HepG2 (cell line): Measurements from ENCODE around the gene CTSW. TPM values are rescaled to one million over a fixed set of nuclear protein-coding genes. Genes with fewer than 3 reads are reported as not detected.

Experiments used
- ARNT2 ChIP-seq: sonication (generic); formaldehyde crosslinking; IDR thresholded peaks from 2 replicates; pipeline ENCODE4 v1.8.0; 2022; ENCODE audit warnings: mild to moderate bottlenecking, low read depth, missing genetic modification reagents, moderate library complexity
- ATRX ChIP-seq: sonication (generic); formaldehyde crosslinking; IDR thresholded peaks from 2 replicates; pipeline ENCODE4 v1.4.0; 2020; ENCODE audit warnings: missing genetic modification reagents, borderline replicate concordance
- BORCS8-MEF2B ChIP-seq: sonication (generic); formaldehyde crosslinking; IDR thresholded peaks from 2 replicates; pipeline ENCODE4 v1.8.0; 2022; ENCODE audit warnings: mild to moderate bottlenecking, missing genetic modification reagents
- ELK4 ChIP-seq: sonication (generic); formaldehyde crosslinking; IDR thresholded peaks from 2 replicates; pipeline ENCODE4 v1.9.0; 2021; ENCODE audit warnings: missing genetic modification reagents, borderline replicate concordance
- FOXK2 ChIP-seq: fragments of 450-650 bp; IDR thresholded peaks from 2 replicates; pipeline ENCODE4 v1.6.1; 2016
- KLF13 ChIP-seq: sonication (generic); formaldehyde crosslinking; IDR thresholded peaks from 2 replicates; pipeline ENCODE4 v1.4.0; 2020; ENCODE audit warnings: mild to moderate bottlenecking, missing genetic modification reagents
- NFYC ChIP-seq: IDR thresholded peaks from 2 replicates; pipeline ENCODE4 v1.6.1; 2016; ENCODE audit warnings: missing genetic modification reagents, missing compliant biosample characterization
- PAF1 ChIP-seq: IDR thresholded peaks from 2 replicates; pipeline ENCODE4 v1.6.1; 2016; ENCODE audit warnings: missing genetic modification reagents, missing compliant biosample characterization
- PATZ1 ChIP-seq: sonication (generic); formaldehyde crosslinking; IDR thresholded peaks from 2 replicates; pipeline ENCODE4 v1.4.0; 2020; ENCODE audit warnings: missing genetic modification reagents
- REXO4 ChIP-seq: sonication (generic); formaldehyde crosslinking; IDR thresholded peaks from 2 replicates; pipeline ENCODE4 v1.8.0; 2022; ENCODE audit warnings: missing genetic modification reagents, mild to moderate bottlenecking, borderline replicate concordance
- RFX3 ChIP-seq: IDR thresholded peaks from 2 replicates; pipeline ENCODE4 v1.6.1; 2016; ENCODE audit warnings: missing biosample characterization, missing genetic modification reagents
- SIX1 ChIP-seq: sonication (generic); formaldehyde crosslinking; IDR thresholded peaks from 2 replicates; pipeline ENCODE4 v1.4.0; 2020; ENCODE audit warnings: missing genetic modification reagents, borderline replicate concordance
- SP5 ChIP-seq: IDR thresholded peaks from 2 replicates; pipeline ENCODE4 v1.6.1; 2016; ENCODE audit warnings: low read depth, borderline replicate concordance
- SRF ChIP-seq: IDR thresholded peaks from 2 replicates; pipeline ENCODE4 v1.6.1; 2011; ENCODE audit warnings: mild to moderate bottlenecking, low read depth, low read length, moderate library complexity
- TGIF2 ChIP-seq: IDR thresholded peaks from 2 replicates; pipeline ENCODE4 v1.6.1; 2016; ENCODE audit warnings: control low read depth, missing compliant biosample characterization
- TSC22D2 ChIP-seq: sonication (generic); formaldehyde crosslinking; IDR thresholded peaks from 2 replicates; pipeline ENCODE4 v1.5.1; 2020; ENCODE audit warnings: missing genetic modification reagents, mild to moderate bottlenecking, borderline replicate concordance
- ZBTB26 ChIP-seq: IDR thresholded peaks from 2 replicates; pipeline ENCODE4 v1.6.1; 2016; ENCODE audit warnings: missing compliant biosample characterization, missing genetic modification reagents, borderline replicate concordance
- ZBTB7B ChIP-seq: sonication (generic); formaldehyde crosslinking; IDR thresholded peaks from 2 replicates; pipeline ENCODE4 v1.4.0; 2020; ENCODE audit warnings: missing genetic modification reagents
- ZC3H4 ChIP-seq: sonication (generic); formaldehyde crosslinking; IDR thresholded peaks from 2 replicates; pipeline ENCODE4 v1.4.0; 2020; ENCODE audit warnings: missing genetic modification reagents, borderline replicate concordance
- ZNF253 ChIP-seq: sonication (generic); formaldehyde crosslinking; IDR thresholded peaks from 2 replicates; pipeline ENCODE4 v1.8.0; 2022; ENCODE audit warnings: mild to moderate bottlenecking, missing genetic modification reagents, borderline replicate concordance
- polyA plus RNA-seq, 8 experiments: library from polyadenylated mRNA; depleted of rRNA in 3 of 8; stranded (reverse) in 7 of 8; unstranded in 1 of 8; fragments of >200 nt; fragmentation: Illumina TruSeq in 4 of 8; extraction: Trizol in 4 of 8; gene quantifications; 2 replicates each; pipeline versions ENCODE4 v1.2.1 to v1.2.3, GENCODE V29; 2011 to 2016; ENCODE audit warnings: low read depth in 4 of 8, missing spikeins in 1 of 8, mixed read lengths in 1 of 8; ENCODE audit not compliant: insufficient read depth in 1 of 8
- total RNA-seq, 5 experiments: library from RNA; depleted of rRNA; stranded (reverse); fragments of >200 nt; fragmentation: Illumina TruSeq; extraction: Trizol; gene quantifications; 2 replicates each; pipeline ENCODE4 v1.2.3, GENCODE V29; 2016; ENCODE audit warnings: low read depth in 1 of 5
- TF ChIP-seq, protein P1 (sequence below): sonication (generic); formaldehyde crosslinking; IDR thresholded peaks from 2 replicates; pipeline ENCODE4 v1.5.0; 2020; ENCODE audit warnings: mild to moderate bottlenecking, missing genetic modification reagents, moderate library complexity
- TF ChIP-seq, protein P2 (sequence below): sonication (generic); formaldehyde crosslinking; IDR thresholded peaks from 2 replicates; pipeline ENCODE4 v1.4.0; 2020; ENCODE audit warnings: mild to moderate bottlenecking, missing genetic modification reagents
- TF ChIP-seq, protein P3 (sequence below): IDR thresholded peaks from 2 replicates; pipeline ENCODE4 v1.6.1; 2012; ENCODE audit warnings: inconsistent platforms

CTSW gene
- total and polyA plus RNA-seq, 2 of the 13 experiments (the other 11 are each of a cell fraction or from before 2014, with no cell fraction given), result 0.09 TPM; not detected in 1

GRCh38 chr11:65859095-65859811 is 20.4 kb upstream of the CTSW start (continued):
- TF ChIP-seq ZNF253 (CRISPR knock-in tag) (no peak), FOXK2 (0 out of 2 replicates have a peak, but pooled peaks have one; percentile 5), PATZ1 (peak; percentile 27; the same call in 1 of the 2 replicates), ZBTB26 (peak; percentile 44), ATRX (no peak), SP5 (CRISPR knock-in tag) (peak; percentile 65; the same call in 1 of the 2 replicates), PAF1 (CRISPR knock-in tag) (no peak), BORCS8-MEF2B (CRISPR knock-in tag) (0 out of 2 replicates have a peak, but pooled peaks have one; percentile 3), KLF13 (0 out of 2 replicates have a peak, but pooled peaks have one; percentile 7), TGIF2 (peak; percentile 43; the same call in 1 of the 2 replicates), ELK4 (CRISPR knock-in tag) (no peak), NFYC (peak; percentile 64), SRF (peak; percentile 98), ZBTB7B (CRISPR knock-in tag) (peak; percentile 84; the same call in 1 of the 2 replicates), REXO4 (CRISPR knock-in tag) (no peak), ARNT2 (no peak), TSC22D2 (CRISPR knock-in tag) (no peak), SIX1 (CRISPR knock-in tag) (no peak), ZC3H4 (CRISPR knock-in tag) (peak; percentile 57; the same call in 1 of the 2 replicates), RFX3 (CRISPR knock-in tag) (peak; percentile 58; the same call in 1 of the 2 replicates)
- TF ChIP-seq, protein P1, sequence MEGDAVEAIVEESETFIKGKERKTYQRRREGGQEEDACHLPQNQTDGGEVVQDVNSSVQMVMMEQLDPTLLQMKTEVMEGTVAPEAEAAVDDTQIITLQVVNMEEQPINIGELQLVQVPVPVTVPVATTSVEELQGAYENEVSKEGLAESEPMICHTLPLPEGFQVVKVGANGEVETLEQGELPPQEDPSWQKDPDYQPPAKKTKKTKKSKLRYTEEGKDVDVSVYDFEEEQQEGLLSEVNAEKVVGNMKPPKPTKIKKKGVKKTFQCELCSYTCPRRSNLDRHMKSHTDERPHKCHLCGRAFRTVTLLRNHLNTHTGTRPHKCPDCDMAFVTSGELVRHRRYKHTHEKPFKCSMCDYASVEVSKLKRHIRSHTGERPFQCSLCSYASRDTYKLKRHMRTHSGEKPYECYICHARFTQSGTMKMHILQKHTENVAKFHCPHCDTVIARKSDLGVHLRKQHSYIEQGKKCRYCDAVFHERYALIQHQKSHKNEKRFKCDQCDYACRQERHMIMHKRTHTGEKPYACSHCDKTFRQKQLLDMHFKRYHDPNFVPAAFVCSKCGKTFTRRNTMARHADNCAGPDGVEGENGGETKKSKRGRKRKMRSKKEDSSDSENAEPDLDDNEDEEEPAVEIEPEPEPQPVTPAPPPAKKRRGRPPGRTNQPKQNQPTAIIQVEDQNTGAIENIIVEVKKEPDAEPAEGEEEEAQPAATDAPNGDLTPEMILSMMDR (CRISPR knock-in tag), result peak; percentile 45
- TF ChIP-seq, protein P2, sequence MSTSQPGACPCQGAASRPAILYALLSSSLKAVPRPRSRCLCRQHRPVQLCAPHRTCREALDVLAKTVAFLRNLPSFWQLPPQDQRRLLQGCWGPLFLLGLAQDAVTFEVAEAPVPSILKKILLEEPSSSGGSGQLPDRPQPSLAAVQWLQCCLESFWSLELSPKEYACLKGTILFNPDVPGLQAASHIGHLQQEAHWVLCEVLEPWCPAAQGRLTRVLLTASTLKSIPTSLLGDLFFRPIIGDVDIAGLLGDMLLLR (CRISPR knock-in tag), result 0 out of 2 replicates have a peak, but pooled peaks have one; percentile 20
- TF ChIP-seq, protein P3, sequence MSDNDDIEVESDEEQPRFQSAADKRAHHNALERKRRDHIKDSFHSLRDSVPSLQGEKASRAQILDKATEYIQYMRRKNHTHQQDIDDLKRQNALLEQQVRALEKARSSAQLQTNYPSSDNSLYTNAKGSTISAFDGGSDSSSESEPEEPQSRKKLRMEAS, result peak; percentile 50; the same call in 1 of the 2 replicates
